Type B pancreatic cell (in vitro differentiated cells): Measurements from ENCODE around the gene CAMK1D. TPM values are rescaled to one million over a fixed set of nuclear protein-coding genes. Genes with fewer than 3 reads are reported as not detected.
"Not testable (repeated sequence)": the region's sequence is repeated elsewhere in the genome, so short reads cannot be mapped to it uniquely, and the experiment has no call there.

Experiments
- DNase-seq: peaks from one replicate; pipeline ENCODE4 v3.0.0; 2021; ENCODE audit warnings: mixed read lengths; ENCODE audit not compliant: unreplicated experiment; ENCODE audit errors: extremely low spot score
- H3K27ac Mint-ChIP-seq: 2 replicates; pipeline ENCODE4 v1.8.0; 2021; ENCODE audit warnings: mild to moderate bottlenecking, mixed read lengths
- H3K27me3 Mint-ChIP-seq: 2 replicates; pipeline ENCODE4 v1.8.0; 2021; ENCODE audit warnings: mixed read lengths
- H3K36me3 Mint-ChIP-seq: 2 replicates; pipeline ENCODE4 v1.8.0; 2021; ENCODE audit warnings: mixed read lengths
- H3K4me1 Mint-ChIP-seq: one replicate; pipeline ENCODE4 v1.8.0; 2021; ENCODE audit warnings: mixed read lengths; ENCODE audit not compliant: unreplicated experiment
- H3K4me3 Mint-ChIP-seq: 2 replicates; pipeline ENCODE4 v1.8.0; 2021; ENCODE audit warnings: mild to moderate bottlenecking, mixed read lengths
- H3K9me3 Mint-ChIP-seq: 2 replicates; pipeline ENCODE4 v1.8.0; 2021; ENCODE audit warnings: mixed read lengths
- long read RNA-seq: library from polyadenylated mRNA; unstranded; transcript quantifications from one replicate; pipeline ENCODE4 v2.0.0, GENCODE V29; 2020
- total RNA-seq: library from RNA; stranded (reverse); gene quantifications from 2 replicates; pipeline ENCODE4 v1.2.1, GENCODE V29; 2021; ENCODE audit warnings: low replicate concordance
- TF ChIP-seq, protein P1 (sequence below): fragments of 200-600 bp; sonication (generic); conservative IDR thresholded peaks from 2 replicates; pipeline ENCODE4 v1.5.0; 2021; ENCODE audit warnings: antibody characterized with exemption, mild to moderate bottlenecking

CAMK1D gene
- 12.2 and 29.2 TPM in 2 replicates for total RNA-seq
- long read RNA-seq, partial matches to known transcripts: 1 of 17 reads
- long read RNA-seq, other reads (novel, unspliced or antisense): 16 of 17 reads

DNA sequence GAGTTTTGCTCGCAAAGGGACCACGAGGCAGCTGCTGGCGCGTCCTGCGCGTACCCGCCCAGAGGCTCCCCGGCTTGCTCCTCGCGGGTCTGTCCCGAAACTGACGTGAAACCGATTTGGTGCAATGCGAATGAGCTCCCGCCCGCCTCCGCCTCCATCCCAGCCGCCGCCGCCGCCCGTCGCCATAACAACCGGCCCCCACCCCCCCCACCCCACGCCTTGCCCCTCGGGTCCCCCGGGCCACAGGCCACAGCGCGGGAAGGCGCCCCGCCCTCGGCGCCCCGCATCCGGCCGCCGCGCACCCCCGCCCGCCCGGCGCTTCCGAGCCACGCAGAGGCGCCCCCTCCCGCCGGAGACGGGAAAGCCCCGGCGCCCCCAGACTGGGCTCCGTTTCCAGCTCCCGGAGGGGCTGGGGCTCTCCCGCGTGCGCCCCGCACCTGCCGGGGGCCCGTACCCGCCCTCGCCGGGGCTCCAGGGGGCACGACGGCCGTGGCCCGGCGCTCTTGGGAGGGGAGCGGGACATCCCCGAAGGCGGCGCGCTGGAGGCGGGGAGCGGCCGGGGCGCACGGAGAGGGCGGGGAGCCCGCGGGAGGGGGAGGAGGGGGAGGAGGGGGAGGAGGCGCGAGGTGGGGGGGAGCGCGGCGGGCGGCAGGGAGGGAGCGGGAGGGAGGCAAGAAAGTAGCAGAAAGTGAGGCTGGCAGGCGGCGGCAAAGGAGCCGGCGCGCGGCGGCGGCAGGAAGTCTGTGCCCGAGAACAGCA is at the start of gene CAMK1D:
TSS of gene CAMK1D (plus strand) at position 678 of the 759 bp plus-strand sequence.
- Mint-ChIP-seq H3K27me3 (peaks cover 37% of the 10 kb centered on the region), H3K4me1 (peaks cover 28% of the 10 kb centered on the region), H3K36me3 (peaks cover 3% of the 10 kb centered on the region), H3K27ac (peak within 1 kb of the TSS; percentile 93), H3K4me3 (peak within 1 kb of the TSS; percentile 98), H3K9me3 (no peaks in the 10 kb centered on the region)
- TF ChIP-seq, protein P1, sequence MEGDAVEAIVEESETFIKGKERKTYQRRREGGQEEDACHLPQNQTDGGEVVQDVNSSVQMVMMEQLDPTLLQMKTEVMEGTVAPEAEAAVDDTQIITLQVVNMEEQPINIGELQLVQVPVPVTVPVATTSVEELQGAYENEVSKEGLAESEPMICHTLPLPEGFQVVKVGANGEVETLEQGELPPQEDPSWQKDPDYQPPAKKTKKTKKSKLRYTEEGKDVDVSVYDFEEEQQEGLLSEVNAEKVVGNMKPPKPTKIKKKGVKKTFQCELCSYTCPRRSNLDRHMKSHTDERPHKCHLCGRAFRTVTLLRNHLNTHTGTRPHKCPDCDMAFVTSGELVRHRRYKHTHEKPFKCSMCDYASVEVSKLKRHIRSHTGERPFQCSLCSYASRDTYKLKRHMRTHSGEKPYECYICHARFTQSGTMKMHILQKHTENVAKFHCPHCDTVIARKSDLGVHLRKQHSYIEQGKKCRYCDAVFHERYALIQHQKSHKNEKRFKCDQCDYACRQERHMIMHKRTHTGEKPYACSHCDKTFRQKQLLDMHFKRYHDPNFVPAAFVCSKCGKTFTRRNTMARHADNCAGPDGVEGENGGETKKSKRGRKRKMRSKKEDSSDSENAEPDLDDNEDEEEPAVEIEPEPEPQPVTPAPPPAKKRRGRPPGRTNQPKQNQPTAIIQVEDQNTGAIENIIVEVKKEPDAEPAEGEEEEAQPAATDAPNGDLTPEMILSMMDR: peak; percentile 41
- peak; percentile 80 for DNase-seq

DNA sequence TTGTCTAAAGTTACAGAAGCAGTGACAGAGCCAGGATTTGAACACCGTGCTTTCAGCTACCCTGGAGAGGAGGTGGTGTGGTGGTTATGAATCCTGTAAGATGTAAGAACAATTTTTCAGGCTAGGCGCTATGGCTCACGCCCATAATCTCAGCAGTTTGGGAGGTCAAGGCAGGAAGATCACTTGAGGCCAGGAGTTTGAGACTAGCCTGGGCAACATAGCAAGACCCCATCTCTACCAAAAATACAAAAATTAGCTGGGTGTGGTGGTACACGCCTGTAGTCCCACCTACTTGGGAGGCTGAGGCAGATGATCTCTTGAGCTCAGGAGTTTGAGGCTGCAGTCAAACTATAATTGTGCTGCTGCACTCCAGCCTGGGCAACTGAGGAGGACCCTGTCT is 48.3 kb upstream of the CAMK1D start:
- not testable (repeated sequence) for DNase-seq, H3K4me1 Mint-ChIP-seq, H3K27ac Mint-ChIP-seq, H3K27me3 Mint-ChIP-seq, H3K36me3 Mint-ChIP-seq, H3K4me3 Mint-ChIP-seq, H3K9me3 Mint-ChIP-seq

DNA sequence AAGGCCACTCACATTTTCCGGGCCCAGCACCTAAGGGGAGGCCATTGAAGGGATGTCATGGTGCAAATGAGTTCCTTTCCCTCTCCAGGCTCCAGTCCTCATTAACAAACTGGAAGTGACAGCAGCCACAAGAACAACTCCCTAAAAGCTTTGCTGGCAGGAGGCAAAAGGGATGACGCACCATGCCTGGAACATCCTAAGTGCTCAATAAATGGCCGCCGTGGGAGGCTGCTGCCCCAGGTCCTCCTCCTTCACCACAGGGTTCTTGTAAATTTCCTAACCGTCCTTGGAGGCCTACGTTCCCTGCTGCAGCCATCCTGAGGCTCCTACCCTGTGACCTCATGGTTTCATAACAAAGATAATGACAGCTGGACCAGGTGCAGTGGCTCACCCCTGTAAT is 41.3 kb upstream of the CAMK1D start:
- Mint-ChIP-seq H3K27ac (no peak overlapping the region), H3K4me3 (no peak overlapping the region), H3K27me3 (no peaks in the 10 kb centered on the region), H3K4me1 (no peaks in the 10 kb centered on the region), H3K9me3 (peaks cover 5% of the 10 kb centered on the region), H3K36me3 (no peaks in the 10 kb centered on the region)
- TF ChIP-seq, protein P1: no peak
- DNase-seq: no peak

DNA sequence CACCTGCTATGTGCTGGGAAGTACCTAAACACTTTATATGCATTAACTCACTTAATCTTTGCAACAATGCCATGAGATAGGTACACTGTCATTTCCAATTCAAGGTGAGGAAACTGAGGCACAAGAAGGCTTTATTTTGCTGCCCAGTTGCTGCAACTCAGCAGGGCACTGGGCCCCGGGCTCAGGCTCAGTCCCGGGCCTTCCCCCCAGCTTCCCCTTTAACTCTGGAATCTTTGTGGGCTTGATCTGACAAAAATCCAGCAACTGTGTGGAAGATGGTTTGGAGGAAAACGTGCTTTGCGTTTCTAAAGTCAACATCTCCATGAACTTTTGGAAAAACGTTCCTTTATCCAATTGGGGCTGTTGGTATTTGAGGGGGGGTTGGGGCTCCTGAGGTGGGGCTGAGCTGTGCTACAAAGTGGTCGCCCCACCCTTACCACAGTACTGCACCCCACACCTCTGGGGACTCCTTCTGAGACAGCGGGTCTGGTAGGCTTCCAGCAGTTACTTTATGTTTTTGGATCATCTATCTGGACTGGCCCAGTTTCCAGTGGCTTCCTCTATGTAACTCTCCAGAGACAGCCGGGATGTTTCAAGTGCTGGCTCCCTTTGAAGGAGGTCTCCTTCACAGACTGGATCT is 40.5 kb upstream of the CAMK1D start:
- TF ChIP-seq, protein P1: no peak
- peaks cover 5% of the 10 kb centered on the region for H3K9me3 Mint-ChIP-seq
- H3K27me3 Mint-ChIP-seq: no peaks in the 10 kb centered on the region
- no peak overlapping the region for H3K27ac Mint-ChIP-seq
- no peaks in the 10 kb centered on the region for H3K4me1 Mint-ChIP-seq
- H3K36me3 Mint-ChIP-seq: no peaks in the 10 kb centered on the region
- DNase-seq: no peak
- H3K4me3 Mint-ChIP-seq: no peak overlapping the region

DNA sequence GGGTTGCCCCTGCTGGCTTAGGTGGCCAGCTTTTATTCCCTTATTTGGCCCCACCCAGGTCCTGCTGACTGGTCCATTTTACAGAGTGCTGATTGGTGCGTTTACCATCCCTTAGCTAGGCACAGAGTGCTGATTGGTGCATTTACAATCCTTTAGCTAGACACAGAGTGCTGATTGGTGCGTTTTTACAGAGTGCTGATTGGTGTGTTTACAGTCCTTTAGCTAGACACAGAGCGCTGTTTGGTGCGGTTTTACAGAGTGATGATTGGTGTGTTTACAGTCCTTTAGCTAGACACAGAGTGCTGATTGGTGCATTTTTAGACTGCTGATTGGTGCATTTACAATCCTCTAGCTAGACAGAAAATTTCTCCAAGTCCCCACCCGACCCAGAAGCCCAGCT is 39.6 kb upstream of the CAMK1D start:
- not testable (repeated sequence) for H3K4me3 Mint-ChIP-seq, H3K27ac Mint-ChIP-seq, H3K9me3 Mint-ChIP-seq, DNase-seq, H3K4me1 Mint-ChIP-seq, H3K36me3 Mint-ChIP-seq, H3K27me3 Mint-ChIP-seq

DNA sequence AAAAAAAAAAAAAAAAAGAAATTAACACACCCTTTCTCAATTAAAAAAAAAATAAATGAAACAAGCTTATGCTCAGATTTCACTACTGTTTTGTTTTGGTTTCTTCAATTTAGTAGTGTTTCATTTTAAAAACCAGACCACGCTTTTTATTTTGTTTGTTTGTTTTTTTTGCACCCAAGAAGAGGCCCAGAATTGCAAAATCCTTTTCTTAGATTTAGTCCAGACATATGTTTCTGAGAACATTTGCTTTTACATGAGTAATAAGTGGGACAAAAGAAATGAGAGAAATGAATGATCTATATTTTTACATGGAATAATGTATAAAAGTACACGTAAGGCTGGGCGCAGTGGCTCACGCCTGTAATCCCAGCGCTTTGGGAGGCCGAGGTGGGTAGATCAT is 34.5 kb upstream of the CAMK1D start:
- TF ChIP-seq, protein P1: no peak

More for the DNA sequence above, 34.5 kb upstream of the CAMK1D start:
- Mint-ChIP-seq H3K9me3 (no peaks in the 10 kb centered on the region), H3K4me3 (no peak overlapping the region), H3K27ac (no peak overlapping the region), H3K27me3 (no peaks in the 10 kb centered on the region), H3K4me1 (no peaks in the 10 kb centered on the region), H3K36me3 (no peaks in the 10 kb centered on the region)
- no peak for DNase-seq
